GM21381 (cell line): ENCODE results near the gene MAP4.
"Not testable (repeated sequence)": the region's sequence is repeated elsewhere in the genome, so short reads cannot be mapped to it uniquely, and the experiment has no call there.

Experiments
- ATAC-seq: cut with Tn5 transposase; IDR thresholded peaks from one replicate; pipeline ENCODE4 v1.9.1; 2021; ENCODE audit warnings: mild to moderate bottlenecking, moderate library complexity; ENCODE audit not compliant: unreplicated experiment

Gene MAP4

DNA sequence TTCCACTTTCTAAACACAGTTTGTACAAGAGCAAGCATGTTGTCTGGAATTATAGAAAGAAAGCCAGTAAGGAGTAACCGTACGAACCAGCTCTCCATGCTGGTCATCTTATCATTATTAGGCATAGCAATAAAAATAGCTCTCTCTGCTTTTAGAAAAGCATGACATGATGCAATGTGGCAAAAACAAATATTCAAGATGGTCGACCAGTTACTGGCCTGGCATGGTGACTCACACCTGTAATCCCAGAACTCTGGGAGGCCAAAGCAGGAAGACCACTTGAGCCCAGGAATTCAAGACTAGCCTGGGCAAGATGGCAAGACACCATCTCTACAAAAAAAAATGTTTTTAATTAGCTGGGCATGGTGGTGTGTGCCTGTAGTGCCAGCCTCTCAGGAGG lies 2.6 kb upstream of the MAP4 start:
- ATAC-seq = no peak

DNA sequence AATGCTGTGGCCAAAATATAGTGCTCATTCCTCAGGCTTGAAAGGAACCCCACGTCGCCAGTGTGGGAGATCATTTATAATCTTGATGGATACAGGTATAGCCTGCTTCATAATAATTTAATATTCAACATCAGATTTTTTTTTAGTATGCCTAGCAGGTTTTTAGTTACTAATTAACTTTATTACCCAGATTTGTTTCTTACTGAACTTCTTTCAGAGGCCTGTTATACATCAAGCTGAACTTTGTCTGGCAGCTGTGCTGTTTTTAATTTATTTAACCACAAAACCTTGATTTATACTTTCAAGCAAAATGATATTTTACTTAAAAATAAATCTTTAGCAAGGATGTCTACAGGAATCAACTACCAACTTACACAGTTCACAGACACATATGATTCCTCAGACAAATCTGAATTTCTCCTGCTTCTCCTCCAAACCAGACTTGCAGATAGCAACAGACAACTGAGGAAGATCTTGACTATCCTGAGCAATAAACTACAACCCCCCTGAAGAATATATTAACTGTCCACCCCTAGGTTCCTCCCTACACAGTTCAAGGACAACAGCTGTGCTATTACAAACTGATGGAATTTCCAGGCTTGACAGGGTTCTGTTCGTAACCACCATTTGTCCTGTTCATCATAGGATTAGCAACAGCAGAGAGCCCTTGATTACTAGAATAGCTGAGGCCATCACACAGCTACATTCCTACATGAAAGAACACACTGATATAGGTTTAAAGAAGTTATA lies 610 bp downstream of the MAP4 start:
- no peak for ATAC-seq

DNA sequence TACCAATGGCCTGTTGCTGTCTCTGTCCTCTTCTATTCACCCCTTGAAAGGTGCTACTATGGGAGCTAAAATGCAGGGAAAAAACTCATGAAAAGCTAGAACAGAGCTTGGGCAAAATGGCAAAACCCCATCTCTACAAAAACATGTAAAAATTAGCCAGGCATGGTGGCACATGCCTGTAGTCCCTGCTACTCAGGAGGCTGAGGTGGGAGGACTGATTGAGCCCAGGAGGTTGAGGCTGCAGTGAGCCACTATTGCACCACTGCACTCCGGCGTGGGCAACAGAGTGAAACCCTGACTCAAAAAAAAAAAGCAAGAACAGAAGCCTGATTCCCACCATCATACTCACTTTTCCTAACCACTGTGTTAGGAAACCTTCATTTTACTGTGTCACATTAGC lies 1.9 kb downstream of the MAP4 start:
- ATAC-seq = no peak

DNA sequence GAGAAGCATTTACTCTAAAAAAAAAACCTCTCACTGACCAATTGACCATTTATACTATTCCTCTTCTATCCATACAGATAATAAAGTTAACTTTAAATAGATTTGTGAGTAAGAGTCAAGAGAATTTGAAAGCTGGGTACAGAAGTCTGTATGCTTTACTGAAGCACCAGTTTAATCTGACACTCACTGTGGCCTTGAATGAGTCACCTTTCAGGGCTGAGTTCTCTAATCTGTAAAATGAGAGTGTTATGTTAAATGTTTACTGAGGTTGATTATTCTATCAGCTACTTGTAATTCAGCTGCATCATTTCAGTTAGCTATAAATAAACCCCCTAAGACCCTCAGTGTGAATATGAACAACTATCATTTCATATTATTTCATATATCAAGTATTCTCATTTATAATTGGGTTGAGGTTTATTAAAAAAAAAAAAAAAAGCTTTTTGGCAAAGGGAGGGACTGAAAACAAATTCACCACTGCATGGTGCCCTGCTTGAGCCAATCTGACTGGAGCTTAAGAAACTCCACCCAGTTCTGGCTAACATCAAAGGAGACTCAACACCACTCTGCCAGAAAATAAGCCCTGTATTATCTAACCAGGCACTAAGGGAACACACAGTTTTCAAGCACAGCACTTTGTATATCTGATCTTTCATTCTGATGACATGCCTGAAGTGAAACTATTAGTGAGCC lies 2.8 kb downstream of the MAP4 start:
- ATAC-seq = no peak

DNA sequence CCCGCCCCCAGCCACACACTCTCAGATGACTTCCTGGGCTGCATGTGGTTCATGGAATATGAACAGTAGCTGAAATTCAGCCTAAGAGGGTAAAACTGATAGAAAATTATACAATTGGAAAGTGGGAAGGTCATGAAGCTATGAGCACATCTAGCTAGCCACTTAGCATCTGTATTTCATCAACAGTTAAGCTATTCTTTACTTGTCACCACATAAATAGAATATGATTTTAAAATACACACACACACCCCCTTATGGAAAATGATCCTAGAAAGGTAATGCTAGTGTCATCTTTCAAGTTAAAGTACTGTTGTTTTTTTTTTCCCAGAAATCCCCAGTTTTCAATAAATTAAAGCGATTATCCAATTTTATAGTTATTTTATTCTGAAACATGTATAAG lies 3.6 kb downstream of the MAP4 start:
- no peak for ATAC-seq

DNA sequence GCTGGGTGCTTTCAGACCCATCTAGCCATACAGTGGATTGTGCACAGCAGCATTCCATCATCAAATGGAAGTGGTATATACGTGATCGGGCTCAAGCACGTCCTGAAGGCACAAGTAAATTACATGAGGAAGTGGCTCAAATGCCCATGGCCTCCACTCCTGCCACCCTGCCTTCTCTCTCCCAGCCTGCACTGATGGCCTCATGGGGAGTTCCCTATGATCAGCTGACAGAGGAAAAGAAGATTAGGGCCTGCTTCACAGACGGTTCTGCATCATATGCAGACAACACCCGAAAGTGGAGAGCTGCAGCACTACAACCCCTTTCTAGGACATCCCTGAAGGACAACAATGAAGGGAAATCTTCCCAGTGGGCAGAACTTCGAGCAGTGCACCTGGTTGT lies 8.2 kb downstream of the MAP4 start:
- ATAC-seq = not testable (repeated sequence)

DNA sequence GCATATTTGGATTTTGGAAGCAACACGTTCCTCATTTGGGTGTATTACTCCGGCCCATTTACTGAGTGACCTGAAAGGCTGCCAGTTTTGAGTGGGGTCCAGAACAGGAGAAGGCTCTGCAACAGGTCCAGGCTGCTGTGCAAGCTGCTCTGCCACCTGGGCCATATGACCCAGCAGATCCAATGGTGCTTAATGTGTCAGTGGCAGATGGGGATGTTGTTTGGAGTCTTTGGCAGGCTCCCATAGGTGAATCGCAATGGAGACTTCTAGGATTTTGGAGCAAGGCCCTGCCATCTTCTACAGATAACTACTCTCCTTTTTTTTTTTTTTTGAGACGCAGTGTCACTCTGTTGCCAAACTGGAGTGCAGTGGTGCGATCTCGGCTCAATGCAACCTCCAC lies 8.9 kb downstream of the MAP4 start:
- not testable (repeated sequence) for ATAC-seq

DNA sequence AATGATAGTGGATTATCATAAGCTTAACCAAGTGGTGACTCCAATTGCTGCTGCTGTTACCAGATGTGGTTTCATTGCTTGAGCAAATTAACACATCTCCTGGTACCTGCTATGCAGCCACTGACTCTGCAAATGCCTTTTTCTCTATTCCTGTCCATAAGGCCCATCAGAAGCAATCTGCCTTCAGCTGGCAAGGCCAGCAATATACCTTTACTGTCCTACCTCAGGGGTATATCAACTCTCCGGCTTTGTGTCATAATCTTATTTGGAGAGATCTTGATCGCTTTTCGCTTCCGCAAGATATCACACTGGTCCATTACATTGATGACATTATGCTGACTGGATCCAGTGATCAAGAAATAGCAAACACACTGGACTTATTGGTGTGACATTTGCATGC lies 9.4 kb downstream of the MAP4 start:
- not testable (repeated sequence) for ATAC-seq

DNA sequence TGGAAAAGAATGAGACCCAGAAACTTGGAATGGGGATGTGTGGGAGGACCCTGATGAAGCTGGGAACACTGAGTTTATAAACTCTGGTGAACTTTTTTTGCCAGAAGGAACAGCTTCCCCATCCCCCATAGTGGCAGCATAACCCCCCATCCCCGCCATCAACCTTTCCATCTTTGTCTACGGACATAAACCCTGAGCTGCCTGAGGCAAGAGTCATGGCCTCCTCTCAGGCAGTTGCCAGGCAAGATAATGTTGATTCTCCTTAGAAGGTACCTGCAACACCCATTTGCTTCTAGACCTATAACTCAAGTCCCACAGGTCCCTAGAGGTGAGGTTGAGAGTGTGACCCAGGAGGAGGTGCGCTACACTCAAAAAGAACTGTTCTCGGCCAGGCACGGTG lies 11.5 kb downstream of the MAP4 start:
- ATAC-seq = no peak

DNA sequence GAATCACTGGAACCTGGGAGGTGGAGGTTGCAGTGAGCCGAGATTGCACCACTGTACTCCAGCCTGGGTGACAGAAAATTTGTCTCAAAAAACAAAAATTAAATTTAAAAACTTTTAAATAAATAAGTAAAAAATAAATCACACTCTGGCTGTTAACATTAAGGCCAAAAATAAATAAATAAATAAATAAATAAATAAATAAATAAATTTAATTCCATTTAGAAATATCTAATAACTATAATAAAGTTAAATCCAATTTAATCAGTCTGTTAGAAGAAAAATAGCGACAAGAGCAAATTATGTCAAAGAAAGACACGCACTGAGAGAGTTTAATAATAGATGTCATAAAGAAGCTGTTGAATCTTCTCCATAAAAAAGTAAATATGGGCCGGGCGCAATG lies 13.4 kb downstream of the MAP4 start:
- ATAC-seq = no peak

DNA sequence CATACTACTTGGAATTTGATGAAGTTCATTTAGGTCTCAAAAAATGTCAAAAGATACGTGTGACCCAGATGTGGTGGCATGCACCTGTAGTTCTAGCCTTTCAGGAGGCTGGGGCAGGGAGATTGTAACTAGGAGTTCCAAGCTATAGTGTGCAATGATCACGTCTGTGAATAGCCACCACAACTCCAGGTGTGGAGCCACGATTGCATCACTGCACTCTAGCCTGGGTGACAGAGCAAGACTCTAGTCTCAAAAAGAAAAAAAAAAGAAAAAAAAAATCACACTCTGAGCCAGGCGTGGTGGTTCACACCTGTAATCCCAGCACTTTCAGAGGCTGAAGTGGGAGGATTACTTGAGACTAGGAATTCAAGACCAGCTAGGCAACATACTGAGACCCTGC lies 14.2 kb downstream of the MAP4 start:
- ATAC-seq = no peak

DNA sequence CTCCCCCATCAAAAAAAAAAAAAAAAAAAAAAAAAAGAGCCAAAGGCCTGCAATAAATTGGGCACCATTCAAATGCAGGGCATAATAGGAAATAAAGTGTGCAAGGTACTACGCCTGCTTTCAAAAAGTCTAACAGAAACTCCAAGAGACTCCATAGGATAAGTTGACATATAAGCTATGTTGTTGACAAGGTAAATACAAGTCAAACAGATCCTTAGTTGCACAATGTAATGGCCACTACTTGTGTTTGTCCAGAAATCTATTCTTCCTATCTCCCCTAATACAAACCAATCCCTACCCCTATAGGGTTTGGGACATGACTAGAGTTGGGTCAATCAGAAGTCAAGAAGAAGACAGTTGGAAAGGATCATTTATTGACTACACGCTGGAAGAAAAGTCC lies 16.0 kb downstream of the MAP4 start:
- ATAC-seq = no peak

DNA sequence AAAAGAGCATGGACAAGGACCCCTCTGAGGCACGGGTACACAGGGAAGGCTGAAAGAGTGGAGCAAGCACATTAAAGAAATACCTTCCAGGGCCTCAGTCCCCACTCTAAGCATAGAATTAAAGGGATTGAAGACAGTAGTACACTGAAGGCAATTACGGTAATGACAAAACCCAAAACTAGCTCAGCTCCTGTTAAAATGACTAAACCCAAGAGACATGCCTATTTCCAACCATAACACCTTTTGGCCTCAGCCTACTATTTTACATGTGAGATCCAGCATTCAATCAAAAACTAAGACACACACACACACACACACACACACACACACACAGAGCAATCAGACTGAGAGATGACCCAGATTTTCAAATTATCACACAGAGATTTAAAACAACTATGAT lies 19.8 kb downstream of the MAP4 start:
- no peak for ATAC-seq

DNA sequence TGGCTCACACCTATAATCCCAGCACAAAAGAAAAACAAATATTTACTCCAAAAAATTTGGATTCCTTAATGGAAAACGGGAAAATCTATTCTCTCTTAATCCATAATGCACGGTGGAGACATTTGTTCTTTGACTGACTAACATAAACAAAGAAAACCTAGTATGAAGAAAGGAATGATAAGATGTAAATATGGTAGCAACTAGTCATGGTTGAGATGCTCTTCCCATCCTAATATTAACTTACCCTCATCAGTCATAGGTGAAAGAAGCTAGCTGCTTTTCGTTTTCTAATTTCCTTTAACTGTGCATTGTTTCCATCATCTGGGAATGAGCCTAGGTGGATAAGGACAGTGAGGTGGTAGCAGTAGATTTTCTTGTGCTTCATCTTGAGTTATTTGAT lies 22.0 kb downstream of the MAP4 start:
- ATAC-seq = no peak

DNA sequence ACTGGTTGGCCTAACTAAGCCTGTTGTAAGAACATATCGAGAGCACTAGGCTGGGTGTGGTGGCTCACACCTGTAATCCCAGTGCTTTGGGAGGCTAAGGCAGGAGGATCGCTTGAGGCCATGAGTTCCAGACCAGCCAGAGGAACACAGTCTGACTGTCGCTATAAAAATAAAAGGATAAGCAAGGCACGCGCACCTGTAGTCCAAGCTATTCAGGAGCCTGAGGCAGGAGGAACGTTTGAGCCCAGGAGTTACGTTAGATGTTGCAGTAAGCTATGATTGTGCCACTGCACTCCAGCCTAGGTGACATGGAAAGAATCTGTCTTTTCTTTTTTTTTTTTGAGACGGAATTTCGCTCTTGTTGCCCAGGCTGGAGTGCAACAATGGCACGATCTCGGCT lies 24.9 kb downstream of the MAP4 start:
- no peak for ATAC-seq

DNA sequence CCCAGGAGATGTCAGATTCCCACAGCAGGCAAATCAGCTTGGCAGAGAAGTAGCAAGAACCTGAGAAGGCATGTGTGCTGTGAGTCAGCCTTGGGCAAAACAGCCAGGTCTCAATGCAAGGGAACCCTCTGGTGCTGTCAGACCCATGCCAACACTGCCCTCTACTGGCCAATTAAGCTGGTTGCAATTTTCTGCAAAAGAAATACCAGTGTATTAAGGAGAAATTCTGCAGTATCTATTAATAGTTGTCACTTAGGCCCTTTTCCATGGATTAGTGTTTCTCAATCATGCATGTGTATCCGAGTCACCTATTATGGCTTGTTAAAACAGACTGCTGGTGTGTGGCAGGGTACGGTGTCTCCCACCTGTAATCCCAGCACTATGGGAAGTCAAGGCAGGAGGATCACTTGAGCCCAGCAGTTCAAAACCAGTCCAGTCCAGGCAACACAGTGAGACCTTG lies 26.2 kb downstream of the MAP4 start:
- ATAC-seq = no peak

DNA sequence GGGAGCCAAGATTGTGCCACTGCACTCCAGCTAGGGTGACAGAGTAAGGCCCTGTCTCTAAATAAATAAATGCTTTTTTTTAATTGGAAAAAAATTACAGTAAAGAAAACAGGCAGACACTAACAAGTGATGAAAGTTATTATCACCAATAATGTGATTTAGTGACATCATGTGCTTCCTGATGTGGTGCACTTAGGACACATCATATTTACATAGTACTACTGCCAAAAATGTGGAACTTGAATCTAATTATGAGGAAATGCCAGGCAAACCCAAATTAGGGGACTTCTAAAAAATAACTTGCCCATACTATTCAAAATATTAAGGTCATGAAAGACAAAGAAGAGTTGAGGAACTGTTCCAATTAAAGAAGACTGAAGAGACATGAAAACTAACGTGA lies 30.8 kb downstream of the MAP4 start:
- ATAC-seq = no peak

DNA sequence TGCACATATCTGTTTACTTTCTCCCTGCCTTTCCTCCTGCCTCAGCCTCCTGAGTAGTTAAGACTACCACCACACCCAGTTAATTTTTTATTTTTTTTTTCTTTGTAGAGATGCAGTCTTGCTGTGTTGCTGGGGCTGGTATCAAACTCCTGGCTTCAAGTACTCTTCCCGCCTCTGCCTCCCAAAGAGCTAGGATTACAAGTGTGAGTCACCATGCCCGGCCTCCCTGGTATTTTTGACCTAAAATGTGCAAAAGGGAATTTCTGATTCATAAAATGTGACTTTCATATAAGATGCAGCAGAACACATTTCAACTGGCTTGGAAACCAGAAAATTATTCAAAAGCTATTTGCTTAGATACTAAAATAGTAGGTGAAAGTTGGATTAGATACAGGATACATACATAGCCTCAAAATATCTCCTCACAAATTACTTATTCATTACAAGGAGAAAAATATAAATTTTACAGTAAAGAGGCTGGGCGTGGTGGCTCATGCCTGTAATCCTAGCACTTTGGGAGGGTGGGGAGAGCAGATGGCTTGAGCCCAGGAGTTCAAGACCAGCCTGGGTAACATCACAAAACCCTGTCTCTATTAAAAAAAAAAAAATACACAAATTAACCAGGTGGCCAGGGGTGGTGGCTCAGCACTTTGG lies 32.0 kb downstream of the MAP4 start:
- no peak for ATAC-seq

DNA sequence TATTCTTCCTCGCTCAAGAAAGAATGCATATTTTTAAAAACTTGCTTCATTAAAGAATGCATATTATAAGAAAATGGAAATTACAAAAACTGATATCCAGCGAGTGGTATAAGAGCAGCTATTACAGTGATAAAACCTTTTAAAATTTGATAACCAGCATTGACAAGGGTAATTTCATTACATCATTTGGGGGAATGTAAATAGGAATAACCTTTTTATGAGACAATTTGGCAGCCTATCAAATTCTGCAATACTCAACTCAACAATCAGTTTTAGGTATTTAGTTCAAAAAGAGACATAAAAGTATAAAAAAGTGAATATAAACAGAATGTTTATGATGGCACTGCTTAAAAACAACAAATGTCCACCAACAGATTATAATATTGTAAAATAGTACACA lies 35.4 kb downstream of the MAP4 start:
- ATAC-seq = no peak

DNA sequence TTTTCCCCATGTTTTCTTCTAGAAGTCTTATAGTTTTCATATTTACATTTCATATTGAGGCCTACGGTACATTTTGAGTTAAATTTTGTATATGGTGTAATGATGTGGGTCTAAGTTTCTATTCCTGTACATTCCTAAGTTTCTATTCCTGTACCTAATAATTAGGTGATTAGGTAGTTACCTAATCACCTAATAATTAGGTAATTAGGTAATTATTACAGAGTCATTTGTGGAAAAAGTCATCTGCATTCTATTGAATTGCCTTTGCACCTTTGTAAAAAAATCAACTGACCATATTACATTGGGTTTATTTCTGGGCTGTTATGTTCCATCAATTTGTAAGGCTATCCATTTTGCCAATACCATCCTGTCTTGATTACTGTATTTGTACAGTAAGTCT lies 37.1 kb downstream of the MAP4 start:
- ATAC-seq = no peak

DNA sequence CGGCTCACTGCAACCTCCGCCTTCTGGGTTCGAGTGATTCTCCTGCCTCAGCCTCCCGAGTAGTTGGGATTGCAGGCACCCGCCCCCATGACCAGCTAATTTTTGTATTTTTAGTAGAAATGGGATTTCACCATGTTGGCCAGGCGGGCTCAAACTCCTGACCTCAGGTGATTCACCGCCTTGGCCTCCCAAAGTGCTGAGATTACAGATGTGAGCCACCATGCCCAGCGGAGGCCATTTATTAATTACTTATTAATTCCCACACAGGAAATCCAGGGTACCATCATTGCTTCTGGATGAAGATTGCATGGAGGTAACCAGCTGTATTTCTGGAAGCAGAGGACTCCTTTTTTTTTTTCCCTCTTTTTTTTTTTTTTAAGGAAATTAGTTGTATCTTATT lies 37.8 kb downstream of the MAP4 start:
- no peak for ATAC-seq

DNA sequence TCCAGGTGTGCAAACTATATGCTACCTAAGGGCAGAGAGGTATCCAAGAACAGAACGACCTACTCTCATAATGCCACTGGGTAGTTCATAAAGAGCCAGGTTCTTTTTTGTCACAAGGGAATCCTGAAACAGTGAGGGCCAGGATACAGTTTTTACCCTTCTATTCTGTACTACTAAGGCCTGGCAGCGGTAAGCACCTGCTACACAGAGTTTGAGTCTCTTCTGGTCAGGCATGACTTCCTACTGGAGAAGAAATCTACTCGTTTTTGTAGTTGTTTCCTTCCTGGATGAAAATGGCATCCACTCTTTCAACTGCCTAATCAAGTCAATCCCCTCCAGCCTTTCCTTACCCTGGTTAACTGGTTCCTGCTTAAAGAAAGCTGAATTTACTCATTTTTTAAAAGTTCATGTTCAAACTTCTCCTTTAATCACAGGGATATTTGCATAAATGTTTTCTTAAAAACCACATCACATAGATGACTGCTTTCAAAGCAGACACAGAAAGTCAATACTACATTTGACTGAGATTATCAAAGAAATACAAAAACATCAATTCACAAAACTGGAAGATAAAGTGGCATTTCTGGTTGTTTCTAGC lies 40.0 kb downstream of the MAP4 start:
- ATAC-seq = no peak
